Measurements from ENCODE around the gene KCNT1.

Gene KCNT1

GRCh38 chr9:135840539-135840938 is 138.6 kb downstream of the KCNT1 start:
- DNase-seq (ENCODE audit: extremely low read depth in 1 of 2, low read depth in 1 of 2): no peak

Measured in activated CD8-positive, alpha-beta memory T cell treated with anti-CD3 and anti-CD28 coated beads for 1 hour (primary cell).